ENCODE results near the gene SHQ1. TPM values are rescaled to one million over a fixed set of nuclear protein-coding genes. Genes with fewer than 3 reads are reported as not detected.

Gene SHQ1
- total RNA-seq, 4 donors from 2014 or later: 11.0 to 105 (median 13.4) TPM

- no peak overlapping the region for H3K4me3 ChIP-seq
- H3K9me3 ChIP-seq: peaks cover 0 to 4% (median 2%) of the 10 kb centered on the region in 4 donors
- TF ChIP-seq POLR2A (IDR thresholded peaks at IDR 0.05): no peak
- TF ChIP-seq CTCF (IDR thresholded peaks at IDR 0.05): no peak
- DNase-seq: no peak
- no peaks in the 10 kb centered on the region for H3K27me3 ChIP-seq
- H3K36me3 ChIP-seq: no peaks in the 10 kb centered on the region
- no peaks in the 10 kb centered on the region for H3K4me1 ChIP-seq
- no peak overlapping the region for H3K27ac ChIP-seq
Measured at GRCh38 chr3:72728958-72729467, 119.2 kb downstream of the SHQ1 start.

- H3K36me3 ChIP-seq: no peaks in the 10 kb centered on the region
- no peak overlapping the region for H3K4me3 ChIP-seq
- no peaks in the 10 kb centered on the region for H3K27me3 ChIP-seq
- no peak for TF ChIP-seq CTCF (IDR thresholded peaks at IDR 0.05)
- no peak for DNase-seq
- H3K27ac ChIP-seq: no peak overlapping the region
- peaks cover 0 to 4% (median 2%) of the 10 kb centered on the region in 4 donors for H3K9me3 ChIP-seq
- no peaks in the 10 kb centered on the region for H3K4me1 ChIP-seq
Measured at GRCh38 chr3:72728329-72728889, 119.8 kb downstream of the SHQ1 start.

GRCh38 chr3:72727726-72728125 lies 120.5 kb downstream of the SHQ1 start:
- Histone ChIP-seq H3K4me3 (no peak overlapping the region), H3K4me1 (no peaks in the 10 kb centered on the region), H3K27me3 (no peaks in the 10 kb centered on the region), H3K36me3 (no peaks in the 10 kb centered on the region), H3K9me3 (peaks cover 0 to under 1% (median 0%) of the 10 kb centered on the region in 4 donors), H3K27ac (no peak overlapping the region)
- TF ChIP-seq POLR2A (IDR thresholded peaks at IDR 0.05): no peak
- no peak for TF ChIP-seq CTCF (IDR thresholded peaks at IDR 0.05)
- DNase-seq: no peak

- no peak for TF ChIP-seq POLR2A (IDR thresholded peaks at IDR 0.05)
- no peak for TF ChIP-seq CTCF (IDR thresholded peaks at IDR 0.05)
- no peak for DNase-seq
- Histone ChIP-seq H3K9me3 (no peaks in the 10 kb centered on the region), H3K4me1 (no peaks in the 10 kb centered on the region), H3K27ac (no peak overlapping the region), H3K27me3 (no peaks in the 10 kb centered on the region), H3K36me3 (no peaks in the 10 kb centered on the region), H3K4me3 (no peak overlapping the region)
Measured at GRCh38 chr3:72727172-72727571, 121.1 kb downstream of the SHQ1 start.

GRCh38 chr3:72725229-72725628 lies 123.0 kb downstream of the SHQ1 start:
- no peak overlapping the region for H3K27ac ChIP-seq
- H3K36me3 ChIP-seq: no peaks in the 10 kb centered on the region
- H3K4me3 ChIP-seq: no peak overlapping the region
- no peaks in the 10 kb centered on the region for H3K27me3 ChIP-seq
- H3K9me3 ChIP-seq: no peaks in the 10 kb centered on the region
- no peaks in the 10 kb centered on the region for H3K4me1 ChIP-seq
- no peak for TF ChIP-seq CTCF (IDR thresholded peaks at IDR 0.05)
- no peak for DNase-seq

- Histone ChIP-seq H3K4me1 (no peaks in the 10 kb centered on the region), H3K9me3 (no peaks in the 10 kb centered on the region), H3K4me3 (no peak overlapping the region), H3K27ac (no peak overlapping the region), H3K36me3 (no peaks in the 10 kb centered on the region), H3K27me3 (no peaks in the 10 kb centered on the region)
- TF ChIP-seq POLR2A (IDR thresholded peaks at IDR 0.05): no peak
- no peak for TF ChIP-seq CTCF (IDR thresholded peaks at IDR 0.05)
- no peak for DNase-seq
Measured at GRCh38 chr3:72724070-72724469, 124.2 kb downstream of the SHQ1 start.
